ENCODE data around the gene CRIM1. TPM values are rescaled to one million over a fixed set of nuclear protein-coding genes. Genes with fewer than 3 reads are reported as not detected.
A peak's percentile ranks its signal among the peaks of the same experiment; 100 is the strongest.

CRIM1 gene
- total RNA-seq, 4 donors from 2014 or later = 179 to 229 (median 188) TPM

- no peaks in the 10 kb centered on the region for H3K27me3 ChIP-seq
- H3K4me3 ChIP-seq = no peak overlapping the region
- peaks cover 0 to 62% (median 5%) of the 10 kb centered on the region in 3 donors for H3K36me3 ChIP-seq
- no peak for TF ChIP-seq EP300 (IDR thresholded peaks at IDR 0.05)
- no peak for TF ChIP-seq POLR2A (IDR thresholded peaks at IDR 0.05)
- TF ChIP-seq CTCF (IDR thresholded peaks at IDR 0.05) = no peak
- no peak overlapping the region for H3K27ac ChIP-seq
- H3K4me1 ChIP-seq = peaks cover 0 to 4% (median 0%) of the 10 kb centered on the region in 4 donors
- no peak for DNase-seq (ENCODE audit: low spot score in 2 of 2)
- 88 to 96% methylated on average over 2 of the region's 2 CpGs for WGBS, 2 donors
- no peaks in the 10 kb centered on the region for H3K9me3 ChIP-seq
Measured at GRCh38 chr2:36574560-36574959, 219.0 kb downstream of the CRIM1 start.

- no peaks in the 10 kb centered on the region for H3K9me3 ChIP-seq
- no peaks in the 10 kb centered on the region for H3K27me3 ChIP-seq
- no peak overlapping the region for H3K27ac ChIP-seq
- TF ChIP-seq CTCF (IDR thresholded peaks at IDR 0.05) = no peak
- TF ChIP-seq POLR2A (IDR thresholded peaks at IDR 0.05) = no peak
- no peak for TF ChIP-seq EP300 (IDR thresholded peaks at IDR 0.05)
- WGBS, 2 donors = 96 to 98% methylated on average over 2 of the region's 2 CpGs
- DNase-seq (ENCODE audit: low spot score in 2 of 2) = no peak
- H3K4me1 ChIP-seq = peaks cover 0 to 13% (median 0%) of the 10 kb centered on the region in 4 donors
- H3K4me3 ChIP-seq = no peak overlapping the region
- H3K36me3 ChIP-seq = peaks cover 0 to 73% (median 16%) of the 10 kb centered on the region in 3 donors
Measured at GRCh38 chr2:36577884-36578283, 222.3 kb downstream of the CRIM1 start.

- H3K27me3 ChIP-seq = no peaks in the 10 kb centered on the region
- H3K27ac ChIP-seq = no peak overlapping the region
- H3K4me1 ChIP-seq = peaks cover 0 to 17% (median 0%) of the 10 kb centered on the region in 4 donors
- no peak for DNase-seq (ENCODE audit: low spot score in 2 of 2)
- WGBS, 2 donors = 87 to 88% methylated on average over 10 of the region's 10 CpGs
- TF ChIP-seq EP300 (IDR thresholded peaks at IDR 0.05) (no peak), CTCF (IDR thresholded peaks at IDR 0.05) (no peak), POLR2A (IDR thresholded peaks at IDR 0.05) (no peak)
- peaks cover 0 to 73% (median 16%) of the 10 kb centered on the region in 3 donors for H3K36me3 ChIP-seq
- H3K9me3 ChIP-seq = no peaks in the 10 kb centered on the region
- no peak overlapping the region for H3K4me3 ChIP-seq
Measured at GRCh38 chr2:36578343-36579296, 223.0 kb downstream of the CRIM1 start.

- Histone ChIP-seq H3K36me3 (peaks cover 0 to 75% (median 16%) of the 10 kb centered on the region in 3 donors), H3K4me3 (no peak overlapping the region), H3K9me3 (no peaks in the 10 kb centered on the region), H3K27me3 (no peaks in the 10 kb centered on the region), H3K4me1 (peaks cover 0 to 17% (median 0%) of the 10 kb centered on the region in 4 donors), H3K27ac (no peak overlapping the region)
- no peak for DNase-seq (ENCODE audit: low spot score in 2 of 2)
- no peak for TF ChIP-seq EP300 (IDR thresholded peaks at IDR 0.05)
- no peak for TF ChIP-seq CTCF (IDR thresholded peaks at IDR 0.05)
- TF ChIP-seq POLR2A (IDR thresholded peaks at IDR 0.05) = no peak
Measured at GRCh38 chr2:36579297-36579664, 223.7 kb downstream of the CRIM1 start.

- Histone ChIP-seq H3K36me3 (peaks cover 0 to 61% (median 16%) of the 10 kb centered on the region in 3 donors), H3K4me3 (no peak overlapping the region)
- no peak for TF ChIP-seq POLR2A (IDR thresholded peaks at IDR 0.05)
- TF ChIP-seq EP300 (IDR thresholded peaks at IDR 0.05) = no peak
- no peak for TF ChIP-seq CTCF (IDR thresholded peaks at IDR 0.05)
Measured at GRCh38 chr2:36582538-36582937, 227.0 kb downstream of the CRIM1 start.

More at GRCh38 chr2:36582538-36582937, 227.0 kb downstream of the CRIM1 start:
- WGBS, 2 donors = 48 to 59% methylated on average over 5 of the region's 5 CpGs
- Histone ChIP-seq H3K27ac (peak overlapping the region in 2 of 4 donors; percentile 52 to 73), H3K27me3 (no peaks in the 10 kb centered on the region), H3K4me1 (peaks cover 0 to 17% (median 0%) of the 10 kb centered on the region in 4 donors), H3K9me3 (no peaks in the 10 kb centered on the region)
- DNase-seq (ENCODE audit: low spot score in 2 of 2) = no peak

All from tibial nerve (tissue), 4 donors.